CD4-positive, alpha-beta memory T cell (primary cell): ENCODE measurements around the gene DHRS7B. TPM values are rescaled to one million over a fixed set of nuclear protein-coding genes. Genes with fewer than 3 reads are reported as not detected.
"Not testable (repeated sequence)": the region's sequence is repeated elsewhere in the genome, so short reads cannot be mapped to it uniquely, and the experiment has no call there.

Experiments used
- CTCF ChIA-PET: fragments of 350-600 bp; sonication (Branson Sonifier 250); formaldehyde crosslinking; loops from one replicate; lab custom pipeline; 2021; ENCODE audit warnings: inconsistent platforms; ENCODE audit not compliant: partially characterized antibody; lab: Charles Lee
- POLR2A ChIA-PET: fragments of 350-600 bp; sonication (Branson Sonifier 250); formaldehyde crosslinking; loops from one replicate; lab custom pipeline; 2021; ENCODE audit not compliant: partially characterized antibody; lab: Charles Lee
- DNase-seq, 5 donors: peaks; one replicate each; pipeline versions ENCODE4 v3.0.0 to v3.0.0-alpha.2; 2020 to 2022; ENCODE audit warnings: mixed read lengths in 1 of 5
- H3K27ac ChIP-seq: one replicate; pipeline ENCODE4 v1.7.0; 2013; ENCODE audit warnings: low read depth, low read length
- H3K27me3 ChIP-seq: 2 replicates; pipeline ENCODE4 v1.7.0; 2013; ENCODE audit warnings: mild to moderate bottlenecking, low read length, moderate library complexity; ENCODE audit not compliant: insufficient read depth
- H3K36me3 ChIP-seq: 2 replicates; pipeline ENCODE4 v1.7.0; 2013; ENCODE audit warnings: mild to moderate bottlenecking, low read length, moderate library complexity; ENCODE audit not compliant: insufficient read depth
- H3K4me1 ChIP-seq: 2 replicates; pipeline ENCODE4 v1.7.0; 2013; ENCODE audit warnings: mild to moderate bottlenecking, low read length, moderate library complexity; ENCODE audit not compliant: insufficient read depth
- H3K4me3 ChIP-seq, 2 donors: one replicate each; pipeline ENCODE4 v1.7.0; 2013; ENCODE audit warnings: low read length in 2 of 2, mild to moderate bottlenecking in 1 of 2
- H3K9me3 ChIP-seq, 2 donors: one replicate each; pipeline ENCODE4 v1.7.0; 2013; ENCODE audit warnings: low read length in 2 of 2, control low read depth in 1 of 2; ENCODE audit not compliant: control insufficient read depth in 1 of 2
- H3K27ac Mint-ChIP-seq, 7 donors: one replicate each; pipeline ENCODE4 v1.8.0; 2020 to 2021; ENCODE audit warnings: mixed read lengths in 7 of 7, mild to moderate bottlenecking in 6 of 7, inconsistent platforms in 3 of 7, moderate library complexity in 3 of 7
- H3K27me3 Mint-ChIP-seq, 2 donors: one replicate each; pipeline ENCODE4 v1.8.0; 2020 to 2021; ENCODE audit warnings: mixed read lengths in 2 of 2
- H3K36me3 Mint-ChIP-seq, 2 donors: one replicate each; pipeline ENCODE4 v1.8.0; 2020 to 2021; ENCODE audit warnings: mixed read lengths in 2 of 2, inconsistent platforms in 1 of 2, mild to moderate bottlenecking in 1 of 2
- H3K4me1 Mint-ChIP-seq, 4 donors: one replicate each; pipeline ENCODE4 v1.8.0; 2020 to 2021; ENCODE audit warnings: mixed read lengths in 4 of 4, mild to moderate bottlenecking in 1 of 4
- H3K4me3 Mint-ChIP-seq, 8 donors: one replicate each; pipeline ENCODE4 v1.8.0; 2020 to 2021; ENCODE audit warnings: mixed read lengths in 8 of 8, mild to moderate bottlenecking in 7 of 8, moderate library complexity in 6 of 8, inconsistent platforms in 3 of 8
- H3K9me3 Mint-ChIP-seq, 8 donors: one replicate each; pipeline ENCODE4 v1.8.0; 2020 to 2021; ENCODE audit warnings: mixed read lengths in 8 of 8, mild to moderate bottlenecking in 5 of 8, inconsistent platforms in 3 of 8, moderate library complexity in 1 of 8
- intact Hi-C: fragments of 100-400 bp; cut with micrococcal nuclease; formaldehyde crosslinking; loops from one replicate; pipeline ENCODE4 v1.15.1; 2023
- polyA plus RNA-seq, 2 donors: library from polyadenylated mRNA; unstranded; fragments of 300-500 nt; fragmentation: Illumina TruSeq; gene quantifications; one replicate each; pipeline ENCODE4 v1.2.3, GENCODE V29; 2021
- total RNA-seq, 2 experiments: library from RNA; stranded (reverse); gene quantifications; one replicate each; pipeline ENCODE4 v1.2.3, GENCODE V29; 2021

The DHRS7B gene
- total and polyA plus RNA-seq, 4 experiments from 2014 or later: 8.2 to 10.5 (median 9.7) TPM

- H3K27ac ChIP-seq, H3K27me3 Mint-ChIP-seq, intact Hi-C loops, H3K27me3 ChIP-seq, H3K36me3 Mint-ChIP-seq, H3K4me3 ChIP-seq, DNase-seq, H3K9me3 Mint-ChIP-seq, H3K9me3 ChIP-seq, H3K36me3 ChIP-seq: not testable (repeated sequence)
- CTCF ChIA-PET: interaction anchor here (1.3 to 1.9 kb wide), 2 partner anchors 9 to 155 kb away, joined by 3 to 6 read pairs; no protein-coding TSS in a partner anchor
- Mint-ChIP-seq H3K4me3 (peak overlapping the region in 3 of 8 donors; percentile 52 to 55 (median 53)), H3K4me1 (peaks cover 25 to 50% (median 35%) of the 10 kb centered on the region in 4 donors), H3K27ac (peak overlapping the region in 2 of 7 donors; percentile 75 to 95)
- POLR2A ChIA-PET: interaction anchor here (0.6 kb wide), 1 partner anchor 387 kb away, joined by 3 read pairs; no protein-coding TSS in a partner anchor
- H3K4me1 ChIP-seq: peaks cover 27% of the 10 kb centered on the region
Measured at GRCh38 chr17:21124517-21124916, 2.2 kb upstream of the DHRS7B start.

GRCh38 chr17:21125862-21126261, 902 bp upstream of the DHRS7B start:
- Mint-ChIP-seq H3K27me3 (no peaks in the 10 kb centered on the region), H3K4me1 (peaks cover 20 to 42% (median 31%) of the 10 kb centered on the region in 4 donors), H3K36me3 (peaks cover 0 to 9% of the 10 kb centered on the region in 2 donors), H3K4me3 (peak overlapping the region; percentile 91 to 98 (median 96)), H3K27ac (peak overlapping the region; percentile 95 to 99 (median 97)), H3K9me3 (no peaks in the 10 kb centered on the region)
- CTCF ChIA-PET: interaction anchor here (1.3 to 1.7 kb wide), 2 partner anchors 8 to 82 kb away, joined by 3 to 5 read pairs; no protein-coding TSS in a partner anchor
- Histone ChIP-seq H3K27me3 (no peaks in the 10 kb centered on the region), H3K4me3 (peak overlapping the region; percentile 31 to 97), H3K4me1 (peaks cover 27% of the 10 kb centered on the region), H3K36me3 (no peaks in the 10 kb centered on the region), H3K9me3 (no peaks in the 10 kb centered on the region), H3K27ac (peak overlapping the region; percentile 85)
- DNase-seq: peak; percentile 70 to 90 (median 79)
- POLR2A ChIA-PET: interaction anchor here (1.1 to 3.4 kb wide), 4 partner anchors 83 to 161 kb away, joined by 3 to 17 read pairs (median 12); partner anchors contain the start of genes TMEM11 and USP22
- intact Hi-C loops: loop anchor here (1.0 to 2.0 kb wide), 7 partner anchors 83 to 425 kb away; partner anchors contain the start of genes MAP2K3, TMEM11 and USP22

- Mint-ChIP-seq H3K9me3 (no peaks in the 10 kb centered on the region), H3K27ac (peak overlapping the region; percentile 95 to 99 (median 97)), H3K4me3 (peak overlapping the region; percentile 91 to 98 (median 96)), H3K27me3 (no peaks in the 10 kb centered on the region), H3K4me1 (peaks cover 22 to 42% (median 35%) of the 10 kb centered on the region in 4 donors), H3K36me3 (peaks cover 0 to 9% of the 10 kb centered on the region in 2 donors)
- Histone ChIP-seq H3K36me3 (no peaks in the 10 kb centered on the region), H3K9me3 (no peaks in the 10 kb centered on the region), H3K27me3 (no peaks in the 10 kb centered on the region), H3K4me1 (peaks cover 27% of the 10 kb centered on the region), H3K27ac (peak overlapping the region; percentile 85), H3K4me3 (peak overlapping the region; percentile 31 to 97)
- DNase-seq: no peak
- intact Hi-C loops: loop anchor here (2.0 kb wide), 2 partner anchors 195 to 329 kb away; no protein-coding TSS in a partner anchor
- ChIA-PET CTCF (interaction anchor here (1.1 to 6.1 kb wide), 6 partner anchors 8 to 385 kb away, joined by 4 to 35 read pairs (median 5); no protein-coding TSS in a partner anchor), POLR2A (interaction anchor here (0.7 to 3.4 kb wide), 4 partner anchors 84 to 160 kb away, joined by 3 to 17 read pairs (median 10); partner anchors contain the start of genes NATD1, TMEM11 and USP22)
Measured at GRCh38 chr17:21127509-21128077, 829 bp downstream of the DHRS7B start.

GRCh38 chr17:21129023-21129681, 2.4 kb downstream of the DHRS7B start:
- CTCF ChIA-PET: interaction anchor here (0.8 to 6.1 kb wide), 6 partner anchors 8 to 384 kb away, joined by 3 to 35 read pairs (median 4); no protein-coding TSS in a partner anchor
- Mint-ChIP-seq H3K9me3 (peaks cover 0 to 12% (median 0%) of the 10 kb centered on the region in 8 donors), H3K36me3 (peaks cover 12% of the 10 kb centered on the region in 2 donors), H3K4me1 (peaks cover 23 to 42% (median 34%) of the 10 kb centered on the region in 4 donors), H3K27me3 (no peaks in the 10 kb centered on the region), H3K27ac (peak overlapping the region in 4 of 7 donors; percentile 36 to 81 (median 54)), H3K4me3 (peak overlapping the region in 6 of 8 donors; percentile 1 to 67 (median 55))
- POLR2A ChIA-PET: interaction anchor here (1.0 kb wide), 1 partner anchor 86 kb away, joined by 3 read pairs; no protein-coding TSS in a partner anchor
- Histone ChIP-seq H3K27ac (no peak overlapping the region), H3K9me3 (no peaks in the 10 kb centered on the region), H3K4me1 (peaks cover 27% of the 10 kb centered on the region), H3K36me3 (no peaks in the 10 kb centered on the region), H3K4me3 (no peak overlapping the region), H3K27me3 (no peaks in the 10 kb centered on the region)
- intact Hi-C loops: no loop called here
- no peak for DNase-seq

- DNase-seq: no peak
- Mint-ChIP-seq H3K27me3 (no peaks in the 10 kb centered on the region), H3K27ac (no peak overlapping the region), H3K4me1 (peaks cover 16 to 27% (median 20%) of the 10 kb centered on the region in 4 donors), H3K4me3 (no peak overlapping the region), H3K36me3 (peaks cover 12% of the 10 kb centered on the region in 2 donors), H3K9me3 (peaks cover 0 to 20% (median 1%) of the 10 kb centered on the region in 8 donors)
- intact Hi-C loops: no loop called here
- Histone ChIP-seq H3K36me3 (no peaks in the 10 kb centered on the region), H3K4me3 (no peak overlapping the region), H3K27me3 (no peaks in the 10 kb centered on the region), H3K27ac (no peak overlapping the region), H3K9me3 (no peaks in the 10 kb centered on the region), H3K4me1 (peaks cover 13% of the 10 kb centered on the region)
- ChIA-PET POLR2A (no interaction called here), CTCF (interaction anchor here (4.8 to 6.1 kb wide), 2 partner anchors 11 to 382 kb away, joined by 35 to 39 read pairs; no protein-coding TSS in a partner anchor)
Measured at GRCh38 chr17:21131137-21131536, 4.4 kb downstream of the DHRS7B start.

GRCh38 chr17:21132428-21132827, 5.7 kb downstream of the DHRS7B start:
- Mint-ChIP-seq H3K27ac (no peak overlapping the region), H3K36me3 (peaks cover 7 to 12% of the 10 kb centered on the region in 2 donors), H3K27me3 (no peaks in the 10 kb centered on the region), H3K4me3 (no peak overlapping the region), H3K4me1 (peaks cover 9 to 14% (median 11%) of the 10 kb centered on the region in 4 donors), H3K9me3 (peaks cover 0 to 20% (median 1%) of the 10 kb centered on the region in 8 donors)
- Histone ChIP-seq H3K4me3 (no peak overlapping the region), H3K36me3 (no peaks in the 10 kb centered on the region), H3K9me3 (no peaks in the 10 kb centered on the region), H3K27ac (no peak overlapping the region), H3K4me1 (peaks cover 7% of the 10 kb centered on the region), H3K27me3 (no peaks in the 10 kb centered on the region)
- intact Hi-C loops: no loop called here
- POLR2A ChIA-PET: no interaction called here
- CTCF ChIA-PET: interaction anchor here (4.8 to 6.1 kb wide), 2 partner anchors 13 to 380 kb away, joined by 35 to 39 read pairs; no protein-coding TSS in a partner anchor
- DNase-seq: no peak
